NCI-H2196 treated with DMSO at 0.1 percent for 48 hours (cell line): ENCODE results near the gene PRKCH.

Experiments used
- DNase-seq: peaks from one replicate; lab custom pipeline; 2025; ENCODE audit not compliant: unreplicated experiment; lab: John Stamatoyannopoulos, UW

PRKCH gene

GRCh38 chr14:61562321-61563161 lies 241.2 kb downstream of the PRKCH start:
- no peak for DNase-seq

- peak; percentile 27 for DNase-seq
These were observed 241.8 kb downstream of the PRKCH start for GRCh38 chr14:61563162-61563511.

GRCh38 chr14:61563880-61564617 lies 242.7 kb downstream of the PRKCH start:
- DNase-seq, result no peak

GRCh38 chr14:61564618-61565091 lies 243.3 kb downstream of the PRKCH start:
- no peak for DNase-seq

DNA sequence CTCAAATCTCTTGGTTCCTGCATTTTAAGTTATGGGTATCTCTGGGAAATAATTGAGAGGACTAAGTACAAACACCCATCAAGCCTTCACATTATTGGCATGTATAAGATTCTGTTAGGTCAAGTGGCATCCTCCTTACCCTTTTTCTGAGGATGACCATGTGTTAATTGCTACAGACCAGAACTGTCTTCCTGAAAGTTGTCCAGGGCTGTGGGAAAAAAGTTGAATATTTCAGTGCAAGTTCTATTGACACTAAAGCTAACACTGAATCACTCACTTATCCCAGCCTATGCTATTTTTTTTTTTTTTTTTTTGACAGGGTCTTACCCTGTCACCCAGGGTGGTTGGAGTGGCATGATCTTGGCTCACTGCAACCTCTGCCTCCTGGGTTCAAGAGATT lies 243.8 kb downstream of the PRKCH start:
- DNase-seq, result no peak

DNA sequence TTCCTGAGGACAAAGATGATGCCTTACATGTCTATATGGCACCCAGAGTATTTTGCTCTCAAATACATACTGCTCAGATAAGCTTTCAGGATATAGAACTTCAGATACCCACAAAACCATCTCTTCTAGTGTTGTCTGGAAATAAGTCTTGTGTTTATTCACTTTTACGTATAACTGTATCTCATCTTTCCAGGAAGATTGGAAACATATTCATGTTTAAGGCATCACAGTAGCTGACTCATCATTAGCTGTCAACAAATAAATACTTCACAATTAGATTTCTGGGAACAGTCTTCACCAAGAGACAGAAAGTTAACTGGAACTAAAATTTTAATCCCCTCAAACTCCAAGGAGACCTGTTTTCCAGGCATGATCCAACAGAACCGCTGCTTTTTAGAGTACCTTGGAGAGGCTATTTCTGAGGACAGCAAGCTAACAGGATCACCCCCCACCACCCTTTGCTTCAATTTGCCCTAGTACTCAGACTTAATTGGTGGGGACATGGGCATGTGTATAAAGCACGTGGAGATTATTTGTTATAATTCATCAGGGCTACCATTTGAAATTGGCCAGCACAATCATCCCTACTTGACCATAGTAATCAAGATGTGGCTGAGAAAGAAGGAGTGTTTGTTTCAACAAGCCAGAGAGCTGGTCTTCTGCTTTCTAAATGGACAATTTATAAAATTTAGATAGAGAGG lies 244.6 kb downstream of the PRKCH start:
- DNase-seq, result no peak

DNA sequence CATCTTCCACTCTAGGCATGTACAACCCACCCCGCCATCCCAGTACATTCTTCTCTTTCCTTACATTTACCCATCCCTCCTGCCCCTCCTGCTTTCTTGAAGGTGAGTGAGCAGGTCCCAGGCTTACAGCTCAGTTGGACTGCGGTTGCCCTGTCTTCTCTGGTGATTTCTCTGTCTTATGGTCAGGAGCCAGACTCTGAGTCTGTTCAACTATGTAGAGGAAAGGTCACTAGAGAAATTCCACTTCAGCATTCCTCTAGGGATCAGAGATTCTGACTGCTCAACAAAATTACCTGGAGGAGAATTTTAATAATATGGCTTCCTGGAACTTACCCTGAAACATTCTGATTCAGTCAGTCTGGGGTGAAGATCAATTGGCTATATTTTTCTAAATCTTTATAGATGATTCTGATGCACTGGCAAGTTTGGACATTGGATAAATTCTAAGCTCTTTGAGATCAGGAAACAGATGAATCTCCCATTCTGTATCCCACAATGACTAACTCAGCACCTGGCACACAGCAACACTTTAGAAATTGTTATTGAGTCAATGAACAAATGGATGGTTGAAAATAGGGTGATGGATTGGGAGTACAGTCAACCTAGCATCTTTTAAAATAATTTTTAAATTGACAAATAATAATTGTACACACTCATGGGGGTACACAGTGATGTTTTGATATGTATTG lies 245.3 kb downstream of the PRKCH start:
- no peak for DNase-seq

GRCh38 chr14:61567838-61568571 lies 246.6 kb downstream of the PRKCH start:
- DNase-seq, result no peak

- no peak for DNase-seq
These were observed 247.2 kb downstream of the PRKCH start for GRCh38 chr14:61568572-61569011.

DNA sequence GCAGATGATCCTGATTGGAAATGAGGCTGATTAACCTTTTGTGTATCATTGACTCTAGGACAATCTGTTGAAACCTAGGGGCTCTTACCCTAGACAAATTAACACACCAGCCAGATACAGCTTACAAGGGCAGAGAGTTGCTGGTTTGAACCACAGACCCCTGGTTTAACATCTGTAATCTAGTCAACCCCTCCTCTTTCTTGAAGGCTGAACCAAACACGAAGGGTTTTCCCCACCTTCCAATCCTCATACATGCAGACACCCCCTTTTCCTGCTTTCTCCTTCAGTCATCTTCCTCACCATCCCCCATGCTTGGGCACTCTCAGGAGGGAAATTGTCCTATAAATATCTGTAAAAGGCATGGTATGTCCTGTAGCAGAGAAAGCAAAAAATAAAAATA lies 247.9 kb downstream of the PRKCH start:
- DNase-seq, result no peak

GRCh38 chr14:61569812-61570548 lies 248.6 kb downstream of the PRKCH start:
- DNase-seq, result no peak

DNA sequence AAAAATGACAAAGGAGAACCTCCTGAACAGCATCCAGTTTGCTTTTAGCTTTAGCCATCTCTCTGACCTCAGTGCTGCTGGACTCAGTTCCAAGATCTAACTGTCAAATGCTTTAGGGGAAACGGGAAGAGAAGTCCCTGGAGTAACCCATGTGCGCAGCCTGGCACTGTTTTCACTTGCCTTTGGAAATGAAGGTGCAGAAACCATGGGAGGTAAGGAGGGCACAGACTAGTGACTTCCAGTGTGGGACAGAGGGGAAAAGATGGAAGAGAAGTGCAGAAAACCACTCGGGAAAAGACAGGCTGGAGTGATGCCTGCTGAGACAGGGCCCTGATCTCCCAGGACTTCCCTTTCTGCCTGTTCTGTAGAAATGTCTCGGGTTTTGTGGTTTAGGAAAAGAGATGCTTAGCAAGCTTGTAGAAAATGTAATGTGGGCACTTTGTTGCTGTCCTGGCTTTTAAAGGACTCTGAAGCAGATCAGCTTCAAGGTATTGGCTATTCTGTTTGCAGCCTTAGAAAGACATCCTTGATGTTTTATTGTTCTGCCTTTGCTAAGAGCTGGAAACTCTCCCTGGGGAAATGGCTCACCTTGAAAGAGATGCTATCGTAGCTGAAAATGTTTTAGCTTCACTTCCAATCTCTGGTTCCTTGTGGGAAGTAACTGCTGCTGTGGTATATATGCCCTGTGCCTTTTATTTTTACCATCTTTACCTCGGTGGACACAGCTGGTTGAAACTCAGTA lies 249.3 kb downstream of the PRKCH start:
- no peak for DNase-seq

DNA sequence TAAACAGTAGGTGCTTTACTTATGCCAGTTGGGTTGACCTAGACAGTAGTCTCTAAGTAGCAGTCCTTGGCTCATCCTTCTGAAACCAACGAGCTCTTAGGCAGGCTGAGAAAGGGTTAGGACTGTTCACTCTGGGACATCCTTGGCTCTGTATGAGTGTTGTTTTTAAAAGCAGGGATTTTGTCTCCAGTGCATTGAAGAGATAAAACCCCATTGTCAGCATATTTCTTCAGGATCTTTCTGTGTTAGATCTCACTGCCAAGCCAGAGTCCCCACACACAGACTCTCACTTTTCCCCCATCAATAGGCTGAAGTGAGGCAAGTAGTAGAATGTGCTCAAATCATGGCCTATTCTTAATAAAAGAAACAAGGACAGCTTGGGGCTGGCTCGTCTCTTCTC lies 250.5 kb downstream of the PRKCH start:
- DNase-seq, result no peak

DNA sequence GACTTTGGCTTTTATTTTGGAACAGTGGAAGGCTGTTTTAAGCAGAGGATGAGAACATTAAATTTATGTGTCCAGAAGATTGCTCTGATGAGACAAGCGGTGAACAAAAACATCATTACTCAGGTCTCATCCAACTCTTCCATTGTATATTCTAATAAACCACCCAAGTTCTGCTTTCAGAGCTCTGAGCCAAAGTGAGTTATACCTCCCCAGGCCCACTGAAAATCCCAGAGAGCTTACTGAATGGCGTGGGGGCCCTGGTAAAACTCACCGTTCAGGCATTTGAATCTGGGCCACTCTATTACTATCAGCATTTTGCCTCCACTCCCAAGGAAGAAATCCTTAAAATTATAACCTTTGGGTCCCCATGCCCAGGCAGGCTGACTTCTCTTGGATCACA lies 251.9 kb downstream of the PRKCH start:
- DNase-seq, result no peak

GRCh38 chr14:61573748-61574513 lies 252.6 kb downstream of the PRKCH start:
- DNase-seq, result no peak

- no peak for DNase-seq
These were observed 253.1 kb downstream of the PRKCH start for GRCh38 chr14:61574514-61574807.

GRCh38 chr14:61575126-61575525 lies 253.7 kb downstream of the PRKCH start:
- DNase-seq, result no peak

DNA sequence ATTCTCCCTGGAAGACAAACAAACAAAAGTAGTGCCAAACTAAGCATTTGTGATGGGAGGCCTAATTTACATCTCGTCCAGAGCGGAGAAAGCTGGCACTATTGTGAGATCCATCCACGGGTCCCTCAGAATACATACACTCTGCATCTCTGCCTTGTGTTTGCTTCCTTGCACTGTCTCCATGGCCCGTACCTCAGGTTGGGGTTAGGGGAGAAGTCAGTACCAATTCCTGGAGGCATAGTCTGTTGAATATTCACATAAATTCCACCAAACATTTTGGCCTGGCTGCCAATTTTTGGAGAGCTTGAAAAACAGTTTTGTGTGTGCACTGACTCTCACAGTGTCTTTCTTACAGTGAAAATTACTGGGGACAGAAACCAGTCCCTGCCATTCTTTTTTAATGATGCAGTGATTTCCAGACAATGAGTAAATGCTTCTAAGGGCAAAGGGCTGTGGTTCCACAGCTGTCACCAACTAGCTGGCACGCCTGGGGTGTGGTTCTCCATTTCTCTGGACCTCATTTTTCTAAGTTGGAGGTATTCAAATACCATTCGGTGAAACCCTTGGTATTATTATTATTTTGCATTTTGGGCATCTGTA lies 254.3 kb downstream of the PRKCH start:
- no peak for DNase-seq
